HepG2 (cell line): ENCODE results near the gene TRAIP. TPM values are rescaled to one million over a fixed set of nuclear protein-coding genes. Genes with fewer than 3 reads are reported as not detected.

Experiments
- ATAC-seq: fragments of 200-7000 bp; cut with Tn5 transposase; 3 replicates; pipeline ENCODE4 v1.9.1; 2020; ENCODE audit warnings: mild to moderate bottlenecking, moderate library complexity
- BruUV-seq: library from RNA; stranded (reverse); fragments of 400-500 nt; replicated peaks from 2 replicates; lab custom pipeline; 2021; lab: Mats Ljungman, UMichigan
- CTCF ChIA-PET: fragments of 300-600 bp; formaldehyde crosslinking; extraction: SDS; loops from one replicate; lab custom pipeline; 2021; ENCODE audit warnings: low total read pairs, inconsistent platforms, low intra/inter-chr PET ratio; lab: Yijun Ruan, JAX
- POLR2A ChIA-PET: fragments of 350-600 bp; sonication (Branson Sonifier 250); formaldehyde crosslinking; loops from one replicate; lab custom pipeline; 2020; ENCODE audit warnings: antibody characterized with exemption, inconsistent platforms; lab: Yijun Ruan, JAX
- DNase-seq: peaks from one replicate; pipeline ENCODE4 v3.0.0-alpha.2; 2015; ENCODE audit warnings: low spot score
- FAIRE-seq: peaks from 3 replicates; lab custom pipeline; 2011; peaks lifted over from hg19 to GRCh38; lab: Jason Lieb, UNC
- H2AFZ ChIP-seq: one replicate; pipeline ENCODE4 v1.6.1; 2011; ENCODE audit warnings: low read length, inconsistent platforms
- H3K27ac ChIP-seq: fragments of 300-600 bp; 3 replicates; pipeline ENCODE4 v1.8.0; 2011; ENCODE audit warnings: mixed run types, mild to moderate bottlenecking, mixed read lengths, low read length, inconsistent platforms; ENCODE audit not compliant: insufficient read depth; ENCODE audit errors: extremely low read length
- H3K27me3 ChIP-seq, 2 experiments: fragments of 200-600 bp in 1 of 2; 2 replicates in 1 of 2; 3 replicates in 1 of 2; pipeline versions ENCODE4 v1.6.0 to v1.8.0; 2011; ENCODE audit warnings: low read length in 2 of 2, mild to moderate bottlenecking in 2 of 2, moderate library complexity in 2 of 2, inconsistent platforms in 1 of 2; ENCODE audit not compliant: insufficient read depth in 2 of 2, control insufficient read depth in 1 of 2
- H3K36me3 ChIP-seq, 2 experiments: fragments of 200-600 bp in 1 of 2; replicated peaks in 1 of 2; 2 replicates in 1 of 2; 3 replicates in 1 of 2; pipeline versions ENCODE4 v1.5.1 to v1.8.0; 2011; ENCODE audit warnings: low read length in 2 of 2, inconsistent platforms in 1 of 2; ENCODE audit not compliant: insufficient read depth in 2 of 2, control insufficient read depth in 1 of 2
- H3K4me1 ChIP-seq: 2 replicates; pipeline ENCODE4 v1.5.1; 2012; ENCODE audit warnings: low read length, inconsistent platforms; ENCODE audit not compliant: insufficient read depth
- H3K4me2 ChIP-seq: 2 replicates; pipeline ENCODE4 v1.6.0; 2011; ENCODE audit warnings: low read depth, low read length, inconsistent platforms
- H3K4me3 ChIP-seq, 3 experiments: fragments of 200-600 bp in 1 of 3; sonication (generic), shearing (Covaris generic) in 1 of 3; replicated peaks in 1 of 3; 2 replicates each; pipeline ENCODE4 v1.5.1; 2011 to 2016; ENCODE audit warnings: low read length in 3 of 3, inconsistent platforms in 2 of 3, low read depth in 2 of 3, mild to moderate bottlenecking in 2 of 3, control low read depth in 1 of 3, mixed read lengths in 1 of 3; ENCODE audit not compliant: insufficient read depth in 1 of 3
- H3K79me2 ChIP-seq: one replicate; pipeline ENCODE4 v1.6.1; 2011; ENCODE audit warnings: low read length, inconsistent platforms; ENCODE audit not compliant: insufficient read depth
- H3K9ac ChIP-seq: 2 replicates; pipeline ENCODE4 v1.6.0; 2011; ENCODE audit warnings: mild to moderate bottlenecking, low read depth, low read length, inconsistent platforms; ENCODE audit not compliant: insufficient read depth
- H3K9me3 ChIP-seq: 2 replicates; pipeline ENCODE4 v1.5.1; 2012; ENCODE audit warnings: mild to moderate bottlenecking, low read length
- H4K20me1 ChIP-seq: 2 replicates; pipeline ENCODE4 v1.6.0; 2011; ENCODE audit warnings: inconsistent platforms, mild to moderate bottlenecking, low read length, moderate library complexity; ENCODE audit not compliant: insufficient read depth
- GATAD1 ChIP-seq: IDR thresholded peaks from 2 replicates; pipeline ENCODE4 v1.6.1; 2016; ENCODE audit warnings: missing genetic modification reagents, missing compliant biosample characterization
- IRF2 ChIP-seq: IDR thresholded peaks from 2 replicates; pipeline ENCODE4 v1.6.1; 2018; ENCODE audit warnings: missing genetic modification reagents, missing compliant biosample characterization
- TARDBP ChIP-seq: sonication (generic); formaldehyde crosslinking; IDR thresholded peaks from 2 replicates; pipeline ENCODE4 v1.8.0; 2022; ENCODE audit warnings: mild to moderate bottlenecking, missing genetic modification reagents
- ZNF205 ChIP-seq: IDR thresholded peaks from 2 replicates; pipeline ENCODE4 v1.6.1; 2018; ENCODE audit warnings: missing biosample characterization, missing genetic modification reagents
- ZNF451 ChIP-seq: sonication (generic); formaldehyde crosslinking; IDR thresholded peaks from 2 replicates; pipeline ENCODE4 v1.5.0; 2020; ENCODE audit warnings: mild to moderate bottlenecking, missing genetic modification reagents
- ZNF510 ChIP-seq: sonication (generic); formaldehyde crosslinking; IDR thresholded peaks from 2 replicates; pipeline ENCODE4 v1.4.0; 2020; ENCODE audit warnings: low read depth, mild to moderate bottlenecking, missing genetic modification reagents
- ZNF557 ChIP-seq: sonication (generic); formaldehyde crosslinking; IDR thresholded peaks from 2 replicates; pipeline ENCODE4 v1.4.0; 2020; ENCODE audit warnings: missing genetic modification reagents
- ZNF567 ChIP-seq: sonication (generic); formaldehyde crosslinking; IDR thresholded peaks from 2 replicates; pipeline ENCODE4 v1.8.1; 2023; ENCODE audit warnings: mild to moderate bottlenecking, missing genetic modification reagents, borderline replicate concordance
- ZNF616 ChIP-seq: sonication (generic); formaldehyde crosslinking; IDR thresholded peaks from 2 replicates; pipeline ENCODE4 v1.5.0; 2020; ENCODE audit warnings: low read depth, mild to moderate bottlenecking, missing genetic modification reagents
- ZSCAN21 ChIP-seq: sonication (generic); formaldehyde crosslinking; IDR thresholded peaks from 2 replicates; pipeline ENCODE4 v1.8.0; 2022; ENCODE audit warnings: mild to moderate bottlenecking, missing genetic modification reagents, moderate library complexity, borderline replicate concordance
- whole genome bisulfite sequencing: methylation state at CpG from one replicate; pipeline ENCODE4 v1.1.6; 2017; ENCODE audit warnings: low lambda C conversion rate; 5-methylcytosine and 5-hydroxymethylcytosine counted together
- in situ Hi-C: cut with HindIII; loops from 2 replicates; pipeline ENCODE4 v1.10.0; 2017; ENCODE audit warnings: low pct_unique_long_range_greater_than_20kb; ENCODE audit not compliant: extremely low pct_ligation_motif_present
- intact Hi-C: fragments of 100-400 bp; cut with micrococcal nuclease; formaldehyde crosslinking; loops from one replicate; pipeline ENCODE4 v1.10.0; 2022; ENCODE audit not compliant: unreplicated experiment
- polyA plus RNA-seq, 8 experiments: library from polyadenylated mRNA; depleted of rRNA in 3 of 8; stranded (reverse) in 7 of 8; unstranded in 1 of 8; fragments of >200 nt; fragmentation: Illumina TruSeq in 4 of 8; extraction: Trizol in 4 of 8; gene quantifications; 2 replicates each; pipeline versions ENCODE4 v1.2.1 to v1.2.3, GENCODE V29; 2011 to 2016; ENCODE audit warnings: low read depth in 4 of 8, missing spikeins in 1 of 8, mixed read lengths in 1 of 8; ENCODE audit not compliant: insufficient read depth in 1 of 8
- total RNA-seq, 5 experiments: library from RNA; depleted of rRNA; stranded (reverse); fragments of >200 nt; fragmentation: Illumina TruSeq; extraction: Trizol; gene quantifications; 2 replicates each; pipeline ENCODE4 v1.2.3, GENCODE V29; 2016; ENCODE audit warnings: low read depth in 1 of 5
- TF ChIP-seq, protein P1 (sequence below): IDR thresholded peaks from 2 replicates; pipeline ENCODE4 v1.6.1; 2016; ENCODE audit warnings: low read depth
- TF ChIP-seq, protein P2 (sequence below): sonication (generic); formaldehyde crosslinking; IDR thresholded peaks from 2 replicates; pipeline ENCODE4 v1.4.0; 2020; ENCODE audit warnings: missing genetic modification reagents
- TF ChIP-seq, protein P3 (sequence below): sonication (generic); formaldehyde crosslinking; conservative IDR thresholded peaks from 2 replicates; pipeline ENCODE4 v1.4.0; 2020; ENCODE audit warnings: missing genetic modification reagents
- TF ChIP-seq, protein P4 (sequence below), 2 experiments: sonication (generic) in 1 of 2; formaldehyde crosslinking in 1 of 2; IDR thresholded peaks; 2 replicates each; pipeline versions ENCODE4 v1.5.1 to v1.6.1; 2011 to 2020; ENCODE audit warnings: borderline replicate concordance in 1 of 2, low read depth in 1 of 2, low read length in 1 of 2, mild to moderate bottlenecking in 1 of 2, missing genetic modification reagents in 1 of 2, moderate library complexity in 1 of 2

Gene TRAIP
- total and polyA plus RNA-seq, 2 of the 13 experiments (the other 11 are each of a cell fraction or from before 2014, with no cell fraction given): 13.9 to 23.9 TPM

DNA sequence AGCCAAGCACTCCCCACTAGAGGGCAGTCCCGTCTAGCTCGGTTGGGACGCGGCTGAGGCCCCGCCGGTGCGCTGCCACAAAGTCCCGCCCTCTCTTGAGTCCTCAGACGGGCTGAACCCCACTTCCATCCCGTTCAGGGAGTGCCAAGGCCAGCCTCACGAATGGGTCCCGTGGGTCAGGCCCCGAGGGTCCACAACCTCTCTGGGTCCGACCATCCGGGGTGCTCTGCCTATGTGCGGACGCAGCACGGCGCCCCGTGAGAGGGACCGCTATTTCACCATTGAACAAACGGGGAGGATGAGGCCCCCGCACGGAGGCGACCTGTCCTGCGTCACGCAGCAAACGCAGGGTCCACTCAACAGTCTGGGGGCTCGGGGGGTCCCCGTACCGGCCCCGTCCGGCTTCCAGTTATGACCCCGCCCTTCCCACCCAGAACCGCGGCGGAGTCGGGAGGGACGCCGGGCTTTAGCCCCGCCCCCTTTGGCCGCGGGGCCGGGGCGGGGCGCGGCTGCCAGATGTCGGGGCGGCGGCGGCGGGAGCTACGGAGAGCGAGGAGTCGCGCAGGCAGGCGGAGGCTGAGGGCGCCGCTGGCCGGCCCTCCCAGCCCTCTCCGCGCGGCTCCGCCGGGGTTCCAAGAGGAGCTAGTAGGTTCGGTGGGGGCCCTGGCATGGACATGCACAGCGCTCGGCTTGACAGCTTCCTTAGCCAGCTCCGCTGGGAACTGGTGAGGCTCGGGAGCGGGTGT is 53.5 kb downstream of the TRAIP start, which contains the start of gene INKA1:
Gene INKA1, plus strand, starts transcription at position 543 of the 746 bp plus-strand sequence. Its CDS starts 132 bp downstream, at position 675.
- Histone ChIP-seq H3K27me3 (peaks cover 0 to 12% of the 10 kb centered on the region in 2 experiments; a peak in 3 of 5 replicates), H3K4me1 (peaks cover 78% of the 10 kb centered on the region), H3K9ac (peak within 1 kb of the TSS; percentile 50; the same call in 1 of the 2 replicates), H4K20me1 (no peaks in the 10 kb centered on the region), H3K4me3 (peak within 1 kb of the TSS; percentile 73 to 89 (median 85)), H3K36me3 (no peaks in the 10 kb centered on the region), H2AFZ (no peak within 1 kb of the TSS), H3K27ac (no peak within 1 kb of the TSS), H3K4me2 (peak within 1 kb of the TSS; percentile 93), H3K9me3 (no peaks in the 10 kb centered on the region), H3K79me2 (no peaks in the 10 kb centered on the region)
- CTCF ChIA-PET: interaction anchor here (1.3 to 2.2 kb wide), 2 partner anchors 36 to 103 kb away, joined by 6 to 27 read pairs; no protein-coding TSS in a partner anchor
- 0% methylated on average over 2 of the region's 71 CpGs for WGBS
- ATAC-seq (peak; percentile 77), FAIRE-seq (no peak), DNase-seq (peak; percentile 75)
- intact Hi-C loops (loop anchor here (1.0 kb wide), 2 partner anchors 36 to 103 kb away; no protein-coding TSS in a partner anchor), in situ Hi-C loops (loop anchor here (10.0 kb wide), 1 partner anchor 102 kb away; the partner anchor contains the start of gene MST1R)
- POLR2A ChIA-PET: interaction anchor here (0.5 to 2.8 kb wide), 11 partner anchors 11 to 126 kb away, joined by 3 to 22 read pairs (median 4); partner anchors contain the start of genes IP6K1 and UBA7
- BruUV-seq: no TSS peak
- peak; percentile 79; the same call in 1 of the 2 replicates for TF ChIP-seq ZNF451 (CRISPR knock-in tag)
- no peak for TF ChIP-seq ZNF557 (CRISPR knock-in tag)
- TF ChIP-seq ZSCAN21 (CRISPR knock-in tag): no peak; the same call in 1 of the 2 replicates
- TF ChIP-seq GATAD1 (CRISPR knock-in tag): peak; percentile 56
- no peak for TF ChIP-seq ZNF205
- 0 out of 2 replicates have a peak, but pooled peaks have one; percentile 39 for TF ChIP-seq ZNF616
- TF ChIP-seq, protein P1, sequence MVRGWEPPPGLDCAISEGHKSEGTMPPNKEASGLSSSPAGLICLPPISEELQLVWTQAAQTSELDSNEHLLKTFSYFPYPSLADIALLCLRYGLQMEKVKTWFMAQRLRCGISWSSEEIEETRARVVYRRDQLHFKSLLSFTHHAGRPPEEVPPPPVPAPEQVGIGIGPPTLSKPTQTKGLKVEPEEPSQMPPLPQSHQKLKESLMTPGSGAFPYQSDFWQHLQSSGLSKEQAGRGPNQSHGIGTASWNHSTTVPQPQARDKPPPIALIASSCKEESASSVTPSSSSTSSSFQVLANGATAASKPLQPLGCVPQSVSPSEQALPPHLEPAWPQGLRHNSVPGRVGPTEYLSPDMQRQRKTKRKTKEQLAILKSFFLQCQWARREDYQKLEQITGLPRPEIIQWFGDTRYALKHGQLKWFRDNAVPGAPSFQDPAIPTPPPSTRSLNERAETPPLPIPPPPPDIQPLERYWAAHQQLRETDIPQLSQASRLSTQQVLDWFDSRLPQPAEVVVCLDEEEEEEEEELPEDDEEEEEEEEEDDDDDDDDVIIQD (CRISPR knock-in tag): no peak
- TF ChIP-seq ZNF510 (CRISPR knock-in tag): no peak
- peak; percentile 83 for TF ChIP-seq IRF2 (CRISPR knock-in tag)
- peak; percentile 39; the same call in 1 of the 2 replicates for TF ChIP-seq ZNF567 (CRISPR knock-in tag)
- TF ChIP-seq, protein P2, sequence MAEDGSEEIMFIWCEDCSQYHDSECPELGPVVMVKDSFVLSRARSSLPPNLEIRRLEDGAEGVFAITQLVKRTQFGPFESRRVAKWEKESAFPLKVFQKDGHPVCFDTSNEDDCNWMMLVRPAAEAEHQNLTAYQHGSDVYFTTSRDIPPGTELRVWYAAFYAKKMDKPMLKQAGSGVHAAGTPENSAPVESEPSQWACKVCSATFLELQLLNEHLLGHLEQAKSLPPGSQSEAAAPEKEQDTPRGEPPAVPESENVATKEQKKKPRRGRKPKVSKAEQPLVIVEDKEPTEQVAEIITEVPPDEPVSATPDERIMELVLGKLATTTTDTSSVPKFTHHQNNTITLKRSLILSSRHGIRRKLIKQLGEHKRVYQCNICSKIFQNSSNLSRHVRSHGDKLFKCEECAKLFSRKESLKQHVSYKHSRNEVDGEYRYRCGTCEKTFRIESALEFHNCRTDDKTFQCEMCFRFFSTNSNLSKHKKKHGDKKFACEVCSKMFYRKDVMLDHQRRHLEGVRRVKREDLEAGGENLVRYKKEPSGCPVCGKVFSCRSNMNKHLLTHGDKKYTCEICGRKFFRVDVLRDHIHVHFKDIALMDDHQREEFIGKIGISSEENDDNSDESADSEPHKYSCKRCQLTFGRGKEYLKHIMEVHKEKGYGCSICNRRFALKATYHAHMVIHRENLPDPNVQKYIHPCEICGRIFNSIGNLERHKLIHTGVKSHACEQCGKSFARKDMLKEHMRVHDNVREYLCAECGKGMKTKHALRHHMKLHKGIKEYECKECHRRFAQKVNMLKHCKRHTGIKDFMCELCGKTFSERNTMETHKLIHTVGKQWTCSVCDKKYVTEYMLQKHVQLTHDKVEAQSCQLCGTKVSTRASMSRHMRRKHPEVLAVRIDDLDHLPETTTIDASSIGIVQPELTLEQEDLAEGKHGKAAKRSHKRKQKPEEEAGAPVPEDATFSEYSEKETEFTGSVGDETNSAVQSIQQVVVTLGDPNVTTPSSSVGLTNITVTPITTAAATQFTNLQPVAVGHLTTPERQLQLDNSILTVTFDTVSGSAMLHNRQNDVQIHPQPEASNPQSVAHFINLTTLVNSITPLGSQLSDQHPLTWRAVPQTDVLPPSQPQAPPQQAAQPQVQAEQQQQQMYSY (CRISPR knock-in tag): no peak
- TF ChIP-seq TARDBP (CRISPR knock-in tag): no peak
- TF ChIP-seq, protein P3, sequence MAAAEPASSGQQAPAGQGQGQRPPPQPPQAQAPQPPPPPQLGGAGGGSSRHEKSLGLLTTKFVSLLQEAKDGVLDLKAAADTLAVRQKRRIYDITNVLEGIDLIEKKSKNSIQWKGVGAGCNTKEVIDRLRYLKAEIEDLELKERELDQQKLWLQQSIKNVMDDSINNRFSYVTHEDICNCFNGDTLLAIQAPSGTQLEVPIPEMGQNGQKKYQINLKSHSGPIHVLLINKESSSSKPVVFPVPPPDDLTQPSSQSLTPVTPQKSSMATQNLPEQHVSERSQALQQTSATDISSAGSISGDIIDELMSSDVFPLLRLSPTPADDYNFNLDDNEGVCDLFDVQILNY (CRISPR knock-in tag): 0 out of 2 replicates have a peak, but pooled peaks have one; percentile 12
- TF ChIP-seq, protein P4, sequence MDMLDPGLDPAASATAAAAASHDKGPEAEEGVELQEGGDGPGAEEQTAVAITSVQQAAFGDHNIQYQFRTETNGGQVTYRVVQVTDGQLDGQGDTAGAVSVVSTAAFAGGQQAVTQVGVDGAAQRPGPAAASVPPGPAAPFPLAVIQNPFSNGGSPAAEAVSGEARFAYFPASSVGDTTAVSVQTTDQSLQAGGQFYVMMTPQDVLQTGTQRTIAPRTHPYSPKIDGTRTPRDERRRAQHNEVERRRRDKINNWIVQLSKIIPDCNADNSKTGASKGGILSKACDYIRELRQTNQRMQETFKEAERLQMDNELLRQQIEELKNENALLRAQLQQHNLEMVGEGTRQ (IDR thresholded peaks at IDR 0.05; ENCODE audit: low read depth, low read length): no peak
- TF ChIP-seq, protein P4 (CRISPR knock-in tag; IDR thresholded peaks at IDR 0.05; ENCODE audit: borderline replicate concordance): 0 out of 2 replicates have a peak, but pooled peaks have one; percentile 3
